ENCODE measurements around the gene SMOC2. TPM values are rescaled to one million over a fixed set of nuclear protein-coding genes. Genes with fewer than 3 reads are reported as not detected.

SMOC2 gene
- total RNA-seq, 4 donors from 2014 or later, result 74.7 to 139 (median 118) TPM

GRCh38 chr6:168666170-168666569 is 225.2 kb downstream of the SMOC2 start:
- Histone ChIP-seq H3K4me3 (no peak overlapping the region), H3K27me3 (peaks cover 0 to 5% of the 10 kb centered on the region in 2 donors), H3K9me3 (no peaks in the 10 kb centered on the region), H3K36me3 (no peaks in the 10 kb centered on the region), H3K4me1 (no peaks in the 10 kb centered on the region), H3K27ac (no peak overlapping the region)
- TF ChIP-seq CTCF (IDR thresholded peaks at IDR 0.05), result no peak
- TF ChIP-seq EP300 (IDR thresholded peaks at IDR 0.05), result no peak
- no peak for TF ChIP-seq POLR2A (IDR thresholded peaks at IDR 0.05)
- DNase-seq (ENCODE audit: low spot score in 2 of 2), result no peak
- WGBS, 2 donors, result 67 to 68% methylated on average over 3 of the region's 3 CpGs

- Histone ChIP-seq H3K27me3 (peaks cover 0 to 5% of the 10 kb centered on the region in 2 donors), H3K4me1 (no peaks in the 10 kb centered on the region), H3K9me3 (no peaks in the 10 kb centered on the region), H3K4me3 (no peak overlapping the region), H3K27ac (no peak overlapping the region), H3K36me3 (no peaks in the 10 kb centered on the region)
- no peak for DNase-seq (ENCODE audit: low spot score in 2 of 2)
- 67 to 75% methylated on average over 18 of the region's 18 CpGs for WGBS, 2 donors
- TF ChIP-seq CTCF (IDR thresholded peaks at IDR 0.05), result no peak
These were observed 225.9 kb downstream of the SMOC2 start for GRCh38 chr6:168666699-168667427.

- Histone ChIP-seq H3K27me3 (peaks cover 0 to 5% of the 10 kb centered on the region in 2 donors), H3K4me3 (no peak overlapping the region), H3K9me3 (no peaks in the 10 kb centered on the region), H3K4me1 (no peaks in the 10 kb centered on the region), H3K36me3 (no peaks in the 10 kb centered on the region), H3K27ac (no peak overlapping the region)
- WGBS, 2 donors, result 90 to 95% methylated on average over 7 of the region's 7 CpGs
- DNase-seq (ENCODE audit: low spot score in 2 of 2), result no peak
- TF ChIP-seq POLR2A (IDR thresholded peaks at IDR 0.05), result no peak
- no peak for TF ChIP-seq CTCF (IDR thresholded peaks at IDR 0.05)
- TF ChIP-seq EP300 (IDR thresholded peaks at IDR 0.05), result no peak
These were observed 226.4 kb downstream of the SMOC2 start for GRCh38 chr6:168667428-168667805.

- no peaks in the 10 kb centered on the region for H3K36me3 ChIP-seq
- 70 to 76% methylated on average over 12 of the region's 12 CpGs for WGBS, 2 donors
- no peaks in the 10 kb centered on the region for H3K9me3 ChIP-seq
- no peak overlapping the region for H3K27ac ChIP-seq
- H3K27me3 ChIP-seq, result peaks cover 0 to 5% of the 10 kb centered on the region in 2 donors
- TF ChIP-seq EP300 (IDR thresholded peaks at IDR 0.05) (no peak), POLR2A (IDR thresholded peaks at IDR 0.05) (no peak), CTCF (IDR thresholded peaks at IDR 0.05) (no peak)
- DNase-seq (ENCODE audit: low spot score in 2 of 2), result no peak
- H3K4me3 ChIP-seq, result no peak overlapping the region
- H3K4me1 ChIP-seq, result no peaks in the 10 kb centered on the region
These were observed 229.5 kb downstream of the SMOC2 start for GRCh38 chr6:168670401-168670985.

- no peaks in the 10 kb centered on the region for H3K9me3 ChIP-seq
- WGBS, 2 donors, result 88 to 89% methylated on average over 19 of the region's 19 CpGs
- TF ChIP-seq POLR2A (IDR thresholded peaks at IDR 0.05) (no peak), EP300 (IDR thresholded peaks at IDR 0.05) (no peak), CTCF (IDR thresholded peaks at IDR 0.05) (no peak)
- DNase-seq (ENCODE audit: low spot score in 2 of 2), result no peak
- H3K4me3 ChIP-seq, result no peak overlapping the region
- H3K27me3 ChIP-seq, result peaks cover 0 to 5% of the 10 kb centered on the region in 2 donors
- H3K4me1 ChIP-seq, result no peaks in the 10 kb centered on the region
- no peak overlapping the region for H3K27ac ChIP-seq
- H3K36me3 ChIP-seq, result no peaks in the 10 kb centered on the region
These were observed 230.3 kb downstream of the SMOC2 start for GRCh38 chr6:168671028-168671862.

Measured in tibial nerve (tissue), 4 donors.